Mesendoderm (in vitro differentiated cells): ENCODE results near the gene SGCE.
A peak's percentile ranks its signal among the peaks of the same experiment; 100 is the strongest.

ENCODE experiments used
- DNase-seq: peaks from one replicate; pipeline ENCODE4 v3.0.0; 2013
- H2AK5ac ChIP-seq: 2 replicates; pipeline ENCODE4 v1.6.1; 2013; ENCODE audit warnings: low read length, inconsistent platforms
- H2BK120ac ChIP-seq: 2 replicates; pipeline ENCODE4 v1.6.1; 2013; ENCODE audit warnings: low read depth, mild to moderate bottlenecking, low read length, moderate library complexity, mixed read lengths
- H2BK15ac ChIP-seq: replicated peaks from 2 replicates; pipeline ENCODE4 v1.6.1; 2013; ENCODE audit warnings: low read depth, mild to moderate bottlenecking, moderate library complexity
- H2BK5ac ChIP-seq: 2 replicates; pipeline ENCODE4 v1.6.1; 2013; ENCODE audit warnings: low read length, inconsistent platforms
- H3K18ac ChIP-seq: 2 replicates; pipeline ENCODE4 v1.6.1; 2013; ENCODE audit warnings: mild to moderate bottlenecking, low read length, mixed read lengths
- H3K23ac ChIP-seq: one replicate; pipeline ENCODE4 v1.6.1; 2013; ENCODE audit warnings: low read length
- H3K27ac ChIP-seq: 2 replicates; pipeline ENCODE4 v1.5.1; 2013; ENCODE audit warnings: low read depth, mild to moderate bottlenecking, inconsistent platforms, low read length, moderate library complexity
- H3K27me3 ChIP-seq: 2 replicates; pipeline ENCODE4 v1.6.1; 2013; ENCODE audit warnings: low read length, control low read depth, mild to moderate bottlenecking, inconsistent platforms; ENCODE audit not compliant: insufficient read depth, poor library complexity
- H3K36me3 ChIP-seq: 2 replicates; pipeline ENCODE4 v1.6.1; 2013; ENCODE audit warnings: low read length, inconsistent platforms; ENCODE audit not compliant: control insufficient read depth, insufficient read depth
- H3K4ac ChIP-seq: one replicate; pipeline ENCODE4 v1.6.1; 2013; ENCODE audit warnings: low read depth, mild to moderate bottlenecking, low read length, moderate library complexity
- H3K4me1 ChIP-seq: 2 replicates; pipeline ENCODE4 v1.6.1; 2013; ENCODE audit warnings: low read depth, low read length, inconsistent platforms; ENCODE audit not compliant: control insufficient read depth
- H3K4me2 ChIP-seq: 2 replicates; pipeline ENCODE4 v1.6.1; 2013; ENCODE audit warnings: low read length
- H3K4me3 ChIP-seq: 2 replicates; pipeline ENCODE4 v1.5.1; 2013; ENCODE audit warnings: mild to moderate bottlenecking, low read length
- H3K56ac ChIP-seq: one replicate; pipeline ENCODE4 v1.6.1; 2013; ENCODE audit warnings: low read length
- H3K79me1 ChIP-seq: 2 replicates; pipeline ENCODE4 v1.6.1; 2013; ENCODE audit warnings: low read length, inconsistent platforms
- H3K79me2 ChIP-seq: 2 replicates; pipeline ENCODE4 v1.6.1; 2013; ENCODE audit warnings: mild to moderate bottlenecking, low read length; ENCODE audit not compliant: control insufficient read depth, insufficient read depth
- H3K9ac ChIP-seq: 2 replicates; pipeline ENCODE4 v1.6.1; 2013; ENCODE audit warnings: low read length, inconsistent platforms
- H4K5ac ChIP-seq: one replicate; pipeline ENCODE4 v1.6.1; 2013; ENCODE audit warnings: low read length
- H4K8ac ChIP-seq: one replicate; pipeline ENCODE4 v1.6.1; 2013; ENCODE audit warnings: low read depth, mild to moderate bottlenecking, control low read depth, low read length, moderate library complexity
- WGBS: extraction: QIAGEN DNeasy Blood & Tissue Kit; methylation state at CpG from one replicate; pipeline ENCODE4 v1.1.7; 2013; ENCODE audit warnings: low lambda C conversion rate, missing lambda C conversion rate; ENCODE audit not compliant: insufficient coverage; ENCODE audit errors: extremely low coverage; 5-methylcytosine and 5-hydroxymethylcytosine counted together

Gene SGCE

GRCh38 chr7:94697035-94697974 lies 41.4 kb upstream of the SGCE start:
- no peak overlapping the region for H3K4me3 ChIP-seq
- no peaks in the 10 kb centered on the region for H3K79me2 ChIP-seq
- H2BK15ac ChIP-seq: no peak overlapping the region
- no peaks in the 10 kb centered on the region for H3K27me3 ChIP-seq
- H2BK5ac ChIP-seq: no peak overlapping the region
- H3K56ac ChIP-seq: no peak overlapping the region
- H3K4me2 ChIP-seq: no peak overlapping the region
- H3K79me1 ChIP-seq: no peaks in the 10 kb centered on the region
- H2AK5ac ChIP-seq: no peak overlapping the region
- WGBS: no CpG with 5 or more reads among the region's 1 CpG
- H3K27ac ChIP-seq: no peak overlapping the region
- no peak overlapping the region for H3K4ac ChIP-seq
- H3K36me3 ChIP-seq: no peaks in the 10 kb centered on the region
- H3K4me1 ChIP-seq: no peaks in the 10 kb centered on the region
- H2BK120ac ChIP-seq: no peak overlapping the region
- H3K18ac ChIP-seq: no peak overlapping the region
- H4K8ac ChIP-seq: no peak overlapping the region
- H3K9ac ChIP-seq: no peak overlapping the region
- H4K5ac ChIP-seq: no peak overlapping the region
- no peak overlapping the region for H3K23ac ChIP-seq
- DNase-seq: peak; percentile 59

GRCh38 chr7:94687810-94688209 lies 31.9 kb upstream of the SGCE start:
- no peaks in the 10 kb centered on the region for H3K27me3 ChIP-seq
- no peaks in the 10 kb centered on the region for H3K79me2 ChIP-seq
- no peak overlapping the region for H2BK5ac ChIP-seq
- H4K8ac ChIP-seq: no peak overlapping the region
- no peaks in the 10 kb centered on the region for H3K36me3 ChIP-seq
- no peak overlapping the region for H4K5ac ChIP-seq
- no peak overlapping the region for H3K4me3 ChIP-seq
- no peaks in the 10 kb centered on the region for H3K79me1 ChIP-seq
- H3K9ac ChIP-seq: no peak overlapping the region
- no peak overlapping the region for H2BK120ac ChIP-seq
- H3K4me2 ChIP-seq: no peak overlapping the region
- H2AK5ac ChIP-seq: no peak overlapping the region
- no peak overlapping the region for H3K23ac ChIP-seq
- no peaks in the 10 kb centered on the region for H3K4me1 ChIP-seq
- no peak overlapping the region for H3K27ac ChIP-seq
- no peak overlapping the region for H3K4ac ChIP-seq
- WGBS: no CpG with 5 or more reads among the region's 2 CpGs
- no peak overlapping the region for H2BK15ac ChIP-seq
- no peak overlapping the region for H3K56ac ChIP-seq
- DNase-seq: peak; percentile 19
- H3K18ac ChIP-seq: no peak overlapping the region

- no peak overlapping the region for H2BK120ac ChIP-seq
- H3K4me2 ChIP-seq: no peak overlapping the region
- no peak overlapping the region for H3K4me3 ChIP-seq
- no peaks in the 10 kb centered on the region for H3K27me3 ChIP-seq
- no peak overlapping the region for H3K18ac ChIP-seq
- H2BK15ac ChIP-seq: no peak overlapping the region
- H3K56ac ChIP-seq: no peak overlapping the region
- no CpG with 5 or more reads among the region's 2 CpGs for WGBS
- no peak overlapping the region for H2BK5ac ChIP-seq
- H3K79me2 ChIP-seq: no peaks in the 10 kb centered on the region
- H3K4me1 ChIP-seq: no peaks in the 10 kb centered on the region
- no peak overlapping the region for H4K5ac ChIP-seq
- no peaks in the 10 kb centered on the region for H3K36me3 ChIP-seq
- no peak for DNase-seq
- H3K27ac ChIP-seq: no peak overlapping the region
- no peak overlapping the region for H3K4ac ChIP-seq
- no peak overlapping the region for H2AK5ac ChIP-seq
- H3K9ac ChIP-seq: no peak overlapping the region
- H3K79me1 ChIP-seq: no peaks in the 10 kb centered on the region
- H3K23ac ChIP-seq: no peak overlapping the region
- no peak overlapping the region for H4K8ac ChIP-seq
Measured at GRCh38 chr7:94687076-94687475, 31.1 kb upstream of the SGCE start.

GRCh38 chr7:94683066-94683465 lies 27.1 kb upstream of the SGCE start:
- Histone ChIP-seq H4K8ac (no peak overlapping the region), H3K18ac (no peak overlapping the region), H3K56ac (no peak overlapping the region), H2AK5ac (no peak overlapping the region), H3K27me3 (no peaks in the 10 kb centered on the region), H3K9ac (no peak overlapping the region), H4K5ac (no peak overlapping the region), H3K27ac (no peak overlapping the region), H3K4ac (no peak overlapping the region), H3K23ac (no peak overlapping the region), H2BK120ac (no peak overlapping the region), H3K4me3 (no peak overlapping the region), H2BK5ac (no peak overlapping the region), H2BK15ac (no peak overlapping the region), H3K36me3 (no peaks in the 10 kb centered on the region), H3K79me2 (no peaks in the 10 kb centered on the region), H3K4me1 (no peaks in the 10 kb centered on the region), H3K4me2 (no peak overlapping the region), H3K79me1 (no peaks in the 10 kb centered on the region)
- DNase-seq: no peak
- no CpG with 5 or more reads among the region's 1 CpG for WGBS

GRCh38 chr7:94679358-94679757 lies 23.4 kb upstream of the SGCE start:
- Histone ChIP-seq H2AK5ac (no peak overlapping the region), H3K27me3 (no peaks in the 10 kb centered on the region), H3K18ac (no peak overlapping the region), H4K5ac (no peak overlapping the region), H4K8ac (no peak overlapping the region), H2BK120ac (no peak overlapping the region), H3K4me3 (no peak overlapping the region), H3K56ac (no peak overlapping the region), H3K36me3 (no peaks in the 10 kb centered on the region), H2BK5ac (no peak overlapping the region), H3K4me1 (no peaks in the 10 kb centered on the region), H3K79me2 (no peaks in the 10 kb centered on the region), H3K23ac (no peak overlapping the region), H3K4me2 (no peak overlapping the region), H2BK15ac (no peak overlapping the region), H3K9ac (no peak overlapping the region), H3K79me1 (no peaks in the 10 kb centered on the region), H3K27ac (no peak overlapping the region), H3K4ac (no peak overlapping the region)
- no peak for DNase-seq
- no CpG with 5 or more reads among the region's 1 CpG for WGBS

- Histone ChIP-seq H3K18ac (no peak overlapping the region), H3K36me3 (no peaks in the 10 kb centered on the region), H2BK5ac (no peak overlapping the region), H4K5ac (no peak overlapping the region), H3K27ac (no peak overlapping the region), H3K79me2 (no peaks in the 10 kb centered on the region), H3K4me1 (no peaks in the 10 kb centered on the region), H3K27me3 (no peaks in the 10 kb centered on the region), H3K56ac (no peak overlapping the region), H2BK15ac (no peak overlapping the region), H3K4me3 (no peak overlapping the region), H3K4me2 (no peak overlapping the region), H3K9ac (no peak overlapping the region), H2BK120ac (no peak overlapping the region), H4K8ac (no peak overlapping the region), H3K79me1 (no peaks in the 10 kb centered on the region), H3K23ac (no peak overlapping the region), H3K4ac (no peak overlapping the region), H2AK5ac (no peak overlapping the region)
- DNase-seq: no peak
- WGBS: no CpG with 5 or more reads among the region's 3 CpGs
Measured at GRCh38 chr7:94676431-94676830, 20.5 kb upstream of the SGCE start.
